OCI-LY7 (cell line): ENCODE data around the gene C4orf50.

ENCODE experiments used
- CTCF ChIP-seq: fragments of 200-600 bp; sonication (generic); conservative IDR thresholded peaks from 2 replicates; pipeline ENCODE4 v1.5.1; 2014; ENCODE audit warnings: mild to moderate bottlenecking, antibody characterized with exemption, low read length, moderate library complexity, mixed read lengths
- EZH2phosphoT487 ChIP-seq: fragments of 200-600 bp; sonication (generic); IDR thresholded peaks from 2 replicates; pipeline ENCODE4 v1.6.1; 2018; ENCODE audit warnings: low read depth, borderline replicate concordance, mild to moderate bottlenecking, mixed run types, antibody characterized with exemption, low read length, moderate library complexity, mixed read lengths

GRCh38 chr4:5892323-5893003 is 125.8 kb downstream of the C4orf50 start:
- TF ChIP-seq CTCF, result no peak
- no peak for TF ChIP-seq EZH2phosphoT487
